Neural progenitor cell (in vitro differentiated cells): ENCODE results near the gene C16orf86. TPM values are rescaled to one million over a fixed set of nuclear protein-coding genes. Genes with fewer than 3 reads are reported as not detected.

Experiments
- DNase-seq: peaks from one replicate; pipeline ENCODE4 v3.0.0-alpha.2; 2016; ENCODE audit warnings: low spot score
- H2AFZ ChIP-seq: fragments of 200-600 bp; sonication (generic); replicated peaks from 2 replicates; pipeline ENCODE4 v1.6.1; 2016; ENCODE audit warnings: antibody characterized with exemption
- H3F3A ChIP-seq: fragments of 200-600 bp; sonication (generic); 2 replicates; pipeline ENCODE4 v1.6.1; 2016; ENCODE audit warnings: antibody characterized with exemption, low read depth
- H3K27ac ChIP-seq: fragments of 200-600 bp; sonication (generic); 2 replicates; pipeline ENCODE4 v1.5.1; 2016; ENCODE audit warnings: mild to moderate bottlenecking
- H3K27me3 ChIP-seq: fragments of 200-600 bp; sonication (generic); 2 replicates; pipeline ENCODE4 v1.6.1; 2016; ENCODE audit warnings: mild to moderate bottlenecking, moderate library complexity
- H3K36me3 ChIP-seq: fragments of 200-600 bp; sonication (generic); 2 replicates; pipeline ENCODE4 v1.5.1; 2016
- H3K4me1 ChIP-seq: fragments of 200-600 bp; sonication (generic); 2 replicates; pipeline ENCODE4 v1.6.1; 2016; ENCODE audit warnings: mixed run types
- H3K4me2 ChIP-seq: fragments of 200-600 bp; sonication (generic); 2 replicates; pipeline ENCODE4 v1.6.1; 2016
- H3K4me3 ChIP-seq: fragments of 200-600 bp; sonication (generic); 2 replicates; pipeline ENCODE4 v1.5.1; 2016
- H3K79me2 ChIP-seq: fragments of 200-600 bp; sonication (generic); 2 replicates; pipeline ENCODE4 v1.6.1; 2016; ENCODE audit warnings: low read depth
- H3K9ac ChIP-seq: fragments of 200-600 bp; sonication (generic); 2 replicates; pipeline ENCODE4 v1.6.1; 2016
- H3K9me3 ChIP-seq: fragments of 200-600 bp; sonication (generic); 2 replicates; pipeline ENCODE4 v1.5.1; 2016; ENCODE audit warnings: low read depth
- H4K20me1 ChIP-seq: fragments of 200-600 bp; sonication (generic); 2 replicates; pipeline ENCODE4 v1.6.1; 2016; ENCODE audit warnings: low read depth
- H3K27ac Mint-ChIP-seq: 3 replicates; pipeline ENCODE4 v1.8.0; 2021; ENCODE audit warnings: mixed read lengths
- H3K27me3 Mint-ChIP-seq: 2 replicates; pipeline ENCODE4 v1.8.0; 2022; ENCODE audit warnings: low read depth, mild to moderate bottlenecking, inconsistent platforms, moderate library complexity, mixed read lengths; ENCODE audit not compliant: insufficient read depth
- H3K36me3 Mint-ChIP-seq: 3 replicates; pipeline ENCODE4 v1.8.0; 2021; ENCODE audit warnings: mixed read lengths
- H3K4me1 Mint-ChIP-seq: 3 replicates; pipeline ENCODE4 v1.8.0; 2021; ENCODE audit warnings: mixed read lengths
- H3K4me3 Mint-ChIP-seq: 3 replicates; pipeline ENCODE4 v1.8.0; 2021; ENCODE audit warnings: mild to moderate bottlenecking, moderate library complexity, mixed read lengths
- H3K9me3 Mint-ChIP-seq: 3 replicates; pipeline ENCODE4 v1.8.0; 2020; ENCODE audit warnings: mixed read lengths
- CTCF ChIP-seq: fragments of 200-600 bp; sonication (generic); IDR thresholded peaks from 2 replicates; pipeline ENCODE4 v1.5.1; 2017; ENCODE audit warnings: antibody characterized with exemption, mild to moderate bottlenecking
- EZH2 ChIP-seq: fragments of 200-600 bp; sonication (generic); IDR thresholded peaks from 2 replicates; pipeline ENCODE4 v1.6.1; 2017; ENCODE audit warnings: antibody characterized with exemption, mild to moderate bottlenecking, moderate library complexity
- EZH2phosphoT487 ChIP-seq: fragments of 200-600 bp; sonication (generic); IDR thresholded peaks from 2 replicates; pipeline ENCODE4 v1.6.1; 2017; ENCODE audit warnings: antibody characterized with exemption
- total RNA-seq: library from RNA; depleted of rRNA; stranded (reverse); fragments of >200 nt; gene quantifications from 2 replicates; pipeline ENCODE4 v1.2.3, GENCODE V29; 2015; ENCODE audit warnings: low replicate concordance

The C16orf86 gene
- total RNA-seq, 1 donor from 2014 or later: 0.24 TPM

GRCh38 chr16:67714522-67714921 is 47.9 kb downstream of the C16orf86 start:
- no peaks in the 10 kb centered on the region for H3K9me3 ChIP-seq
- H3K9ac ChIP-seq: no peak overlapping the region
- H3K36me3 ChIP-seq: no peaks in the 10 kb centered on the region
- H3K4me2 ChIP-seq: no peak overlapping the region
- H3K4me1 Mint-ChIP-seq: peaks cover 17% of the 10 kb centered on the region
- TF ChIP-seq EZH2 (no peak), EZH2phosphoT487 (no peak), CTCF (no peak)
- H3K4me3 ChIP-seq: no peak overlapping the region
- peaks cover 41% of the 10 kb centered on the region for H4K20me1 ChIP-seq
- H3K9me3 Mint-ChIP-seq: no peaks in the 10 kb centered on the region
- H3K27me3 Mint-ChIP-seq: no peaks in the 10 kb centered on the region
- H3K36me3 Mint-ChIP-seq: peaks cover 16% of the 10 kb centered on the region
- H3K79me2 ChIP-seq: peaks cover 66% of the 10 kb centered on the region
- no peaks in the 10 kb centered on the region for H3F3A ChIP-seq
- H3K27ac Mint-ChIP-seq: no peak overlapping the region
- peaks cover 6% of the 10 kb centered on the region for H3K4me1 ChIP-seq
- H3K4me3 Mint-ChIP-seq: no peak overlapping the region
- DNase-seq: no peak
- H3K27me3 ChIP-seq: no peaks in the 10 kb centered on the region
- H2AFZ ChIP-seq: no peak overlapping the region
- no peak overlapping the region for H3K27ac ChIP-seq

- Histone ChIP-seq H3K4me2 (no peak overlapping the region), H3K27me3 (no peaks in the 10 kb centered on the region), H3K9me3 (no peaks in the 10 kb centered on the region), H3K27ac (no peak overlapping the region), H3K36me3 (no peaks in the 10 kb centered on the region), H4K20me1 (peaks cover 41% of the 10 kb centered on the region), H2AFZ (no peak overlapping the region), H3K4me3 (no peak overlapping the region), H3K9ac (no peak overlapping the region), H3K79me2 (peaks cover 66% of the 10 kb centered on the region), H3K4me1 (peaks cover 6% of the 10 kb centered on the region), H3F3A (peaks cover 9% of the 10 kb centered on the region)
- DNase-seq: no peak
- no peak for TF ChIP-seq CTCF
- no peak for TF ChIP-seq EZH2phosphoT487
- no peak for TF ChIP-seq EZH2
- no peak overlapping the region for H3K4me3 Mint-ChIP-seq
- H3K27me3 Mint-ChIP-seq: peaks cover 4% of the 10 kb centered on the region
- no peaks in the 10 kb centered on the region for H3K9me3 Mint-ChIP-seq
- peaks cover 13% of the 10 kb centered on the region for H3K36me3 Mint-ChIP-seq
- no peak overlapping the region for H3K27ac Mint-ChIP-seq
- peaks cover 25% of the 10 kb centered on the region for H3K4me1 Mint-ChIP-seq
Measured at GRCh38 chr16:67716097-67716496, 49.5 kb downstream of the C16orf86 start.

Other genes with a start within 250 kb of the C16orf86 start
- gene HSD11B2, start 235.7 kb upstream of the C16orf86 start, total RNA-seq: 1.6 TPM in 1 of 2 replicates, not detected in the other
- gene ATP6V0D1, start 185.7 kb upstream of the C16orf86 start, total RNA-seq: 29.7 and 42.0 TPM in 2 replicates
- gene AGRP, start 183.3 kb upstream of the C16orf86 start, total RNA-seq: not detected in 2 replicates
- 8.7 and 13.5 TPM in 2 replicates for gene RIPOR1, start 138.0 kb upstream of the C16orf86 start, total RNA-seq
- gene CTCF, start 104.3 kb upstream of the C16orf86 start, total RNA-seq: 75.7 and 76.3 TPM in 2 replicates
- 14.5 and 18.2 TPM in 2 replicates for gene CARMIL2, start 21.7 kb upstream of the C16orf86 start, total RNA-seq
- gene ACD, start 6.6 kb upstream of the C16orf86 start, total RNA-seq: 11.5 and 31.7 TPM in 2 replicates
- gene PARD6A, start 5.9 kb upstream of the C16orf86 start, total RNA-seq: 2.7 and 8.7 TPM in 2 replicates
- 6.9 and 18.7 TPM in 2 replicates for gene ENKD1, start 64 bp upstream of the C16orf86 start, total RNA-seq
- gene GFOD2, start 52.5 kb downstream of the C16orf86 start, total RNA-seq: 13.2 and 21.4 TPM in 2 replicates
- gene RANBP10, start 139.7 kb downstream of the C16orf86 start, total RNA-seq: 11.4 and 12.3 TPM in 2 replicates
- 2.8 and 2.9 TPM in 2 replicates for gene TSNAXIP1, start 140.1 kb downstream of the C16orf86 start, total RNA-seq
- gene THAP11, start 175.5 kb downstream of the C16orf86 start, total RNA-seq: 27.3 and 46.5 TPM in 2 replicates
- gene NUTF2, start 180.1 kb downstream of the C16orf86 start, total RNA-seq: 133 and 221 TPM in 2 replicates
- 36.2 and 60.4 TPM in 2 replicates for gene CENPT, start 180.9 kb downstream of the C16orf86 start, total RNA-seq
- 32.7 and 54.2 TPM in 2 replicates for gene EDC4, start 206.2 kb downstream of the C16orf86 start, total RNA-seq
- gene NRN1L, start 218.1 kb downstream of the C16orf86 start, total RNA-seq: 0.54 and 2.0 TPM in 2 replicates
- gene PSKH1, start 226.4 kb downstream of the C16orf86 start, total RNA-seq: 13.1 and 30.4 TPM in 2 replicates